ENCODE results near the gene SCO2.

- TF ChIP-seq CTCF (IDR thresholded peaks at IDR 0.05): no peak
- no peak for TF ChIP-seq POLR2A (IDR thresholded peaks at IDR 0.05)
These were observed 44.6 kb upstream of the SCO2 start for GRCh38 chr22:50569896-50570535.

Measured in heart left ventricle (tissue), 13 donors.